Neural progenitor cell (in vitro differentiated cells): Measurements from ENCODE around the gene UCN2. TPM values are rescaled to one million over a fixed set of nuclear protein-coding genes. Genes with fewer than 3 reads are reported as not detected.
A peak's percentile ranks its signal among the peaks of the same experiment; 100 is the strongest.

Experiments used
- DNase-seq: peaks from one replicate; pipeline ENCODE4 v3.0.0-alpha.2; 2016; ENCODE audit warnings: low spot score
- H2AFZ ChIP-seq: fragments of 200-600 bp; sonication (generic); replicated peaks from 2 replicates; pipeline ENCODE4 v1.6.1; 2016; ENCODE audit warnings: antibody characterized with exemption
- H3F3A ChIP-seq: fragments of 200-600 bp; sonication (generic); 2 replicates; pipeline ENCODE4 v1.6.1; 2016; ENCODE audit warnings: antibody characterized with exemption, low read depth
- H3K27ac ChIP-seq: fragments of 200-600 bp; sonication (generic); 2 replicates; pipeline ENCODE4 v1.5.1; 2016; ENCODE audit warnings: mild to moderate bottlenecking
- H3K27me3 ChIP-seq: fragments of 200-600 bp; sonication (generic); 2 replicates; pipeline ENCODE4 v1.6.1; 2016; ENCODE audit warnings: mild to moderate bottlenecking, moderate library complexity
- H3K36me3 ChIP-seq: fragments of 200-600 bp; sonication (generic); 2 replicates; pipeline ENCODE4 v1.5.1; 2016
- H3K4me1 ChIP-seq: fragments of 200-600 bp; sonication (generic); 2 replicates; pipeline ENCODE4 v1.6.1; 2016; ENCODE audit warnings: mixed run types
- H3K4me2 ChIP-seq: fragments of 200-600 bp; sonication (generic); 2 replicates; pipeline ENCODE4 v1.6.1; 2016
- H3K4me3 ChIP-seq: fragments of 200-600 bp; sonication (generic); 2 replicates; pipeline ENCODE4 v1.5.1; 2016
- H3K79me2 ChIP-seq: fragments of 200-600 bp; sonication (generic); 2 replicates; pipeline ENCODE4 v1.6.1; 2016; ENCODE audit warnings: low read depth
- H3K9ac ChIP-seq: fragments of 200-600 bp; sonication (generic); 2 replicates; pipeline ENCODE4 v1.6.1; 2016
- H3K9me3 ChIP-seq: fragments of 200-600 bp; sonication (generic); 2 replicates; pipeline ENCODE4 v1.5.1; 2016; ENCODE audit warnings: low read depth
- H4K20me1 ChIP-seq: fragments of 200-600 bp; sonication (generic); 2 replicates; pipeline ENCODE4 v1.6.1; 2016; ENCODE audit warnings: low read depth
- H3K27ac Mint-ChIP-seq: 3 replicates; pipeline ENCODE4 v1.8.0; 2021; ENCODE audit warnings: mixed read lengths
- H3K27me3 Mint-ChIP-seq: 2 replicates; pipeline ENCODE4 v1.8.0; 2022; ENCODE audit warnings: low read depth, mild to moderate bottlenecking, inconsistent platforms, moderate library complexity, mixed read lengths; ENCODE audit not compliant: insufficient read depth
- H3K36me3 Mint-ChIP-seq: 3 replicates; pipeline ENCODE4 v1.8.0; 2021; ENCODE audit warnings: mixed read lengths
- H3K4me1 Mint-ChIP-seq: 3 replicates; pipeline ENCODE4 v1.8.0; 2021; ENCODE audit warnings: mixed read lengths
- H3K4me3 Mint-ChIP-seq: 3 replicates; pipeline ENCODE4 v1.8.0; 2021; ENCODE audit warnings: mild to moderate bottlenecking, moderate library complexity, mixed read lengths
- H3K9me3 Mint-ChIP-seq: 3 replicates; pipeline ENCODE4 v1.8.0; 2020; ENCODE audit warnings: mixed read lengths
- CTCF ChIP-seq: fragments of 200-600 bp; sonication (generic); IDR thresholded peaks from 2 replicates; pipeline ENCODE4 v1.5.1; 2017; ENCODE audit warnings: antibody characterized with exemption, mild to moderate bottlenecking
- EZH2 ChIP-seq: fragments of 200-600 bp; sonication (generic); IDR thresholded peaks from 2 replicates; pipeline ENCODE4 v1.6.1; 2017; ENCODE audit warnings: antibody characterized with exemption, mild to moderate bottlenecking, moderate library complexity
- EZH2phosphoT487 ChIP-seq: fragments of 200-600 bp; sonication (generic); IDR thresholded peaks from 2 replicates; pipeline ENCODE4 v1.6.1; 2017; ENCODE audit warnings: antibody characterized with exemption
- total RNA-seq: library from RNA; depleted of rRNA; stranded (reverse); fragments of >200 nt; gene quantifications from 2 replicates; pipeline ENCODE4 v1.2.3, GENCODE V29; 2015; ENCODE audit warnings: low replicate concordance

UCN2 gene
- total RNA-seq, 1 donor from 2014 or later: not detected

- Mint-ChIP-seq H3K4me1 (peaks cover 14% of the 10 kb centered on the region), H3K4me3 (no peak overlapping the region), H3K36me3 (peaks cover 7% of the 10 kb centered on the region), H3K9me3 (no peaks in the 10 kb centered on the region), H3K27ac (peak overlapping the region; percentile 64), H3K27me3 (peaks cover 4% of the 10 kb centered on the region)
- Histone ChIP-seq H3K27me3 (no peaks in the 10 kb centered on the region), H3K36me3 (no peaks in the 10 kb centered on the region), H3F3A (peaks cover 11% of the 10 kb centered on the region), H2AFZ (no peak overlapping the region), H3K9ac (no peak overlapping the region), H3K4me1 (peaks cover 15% of the 10 kb centered on the region), H3K4me3 (no peak overlapping the region), H3K79me2 (no peaks in the 10 kb centered on the region), H3K9me3 (no peaks in the 10 kb centered on the region), H3K4me2 (no peak overlapping the region), H3K27ac (no peak overlapping the region), H4K20me1 (no peaks in the 10 kb centered on the region)
- DNase-seq: no peak
- TF ChIP-seq CTCF (no peak), EZH2 (no peak), EZH2phosphoT487 (no peak)
Observed at GRCh38 chr3:48566401-48566760, 2.8 kb upstream of the UCN2 start.

GRCh38 chr3:48565591-48566400, 2.2 kb upstream of the UCN2 start:
- TF ChIP-seq CTCF: no peak
- no peak for TF ChIP-seq EZH2phosphoT487
- TF ChIP-seq EZH2: no peak
- H3K79me2 ChIP-seq: no peaks in the 10 kb centered on the region
- no peak overlapping the region for H3K4me2 ChIP-seq
- H3K27me3 ChIP-seq: no peaks in the 10 kb centered on the region
- Mint-ChIP-seq H3K4me1 (peaks cover 20% of the 10 kb centered on the region), H3K27me3 (peaks cover 2% of the 10 kb centered on the region), H3K36me3 (peaks cover 4% of the 10 kb centered on the region), H3K9me3 (no peaks in the 10 kb centered on the region), H3K4me3 (no peak overlapping the region), H3K27ac (peak overlapping the region; percentile 3)
- no peak overlapping the region for H3K27ac ChIP-seq
- no peak overlapping the region for H2AFZ ChIP-seq
- peaks cover 11% of the 10 kb centered on the region for H3F3A ChIP-seq
- no peak overlapping the region for H3K9ac ChIP-seq
- no peaks in the 10 kb centered on the region for H3K9me3 ChIP-seq
- H3K36me3 ChIP-seq: no peaks in the 10 kb centered on the region
- no peak for DNase-seq
- H3K4me3 ChIP-seq: no peak overlapping the region
- H4K20me1 ChIP-seq: no peaks in the 10 kb centered on the region
- H3K4me1 ChIP-seq: peaks cover 20% of the 10 kb centered on the region

- no peak overlapping the region for H3K27ac ChIP-seq
- no peak overlapping the region for H3K4me2 ChIP-seq
- H3K36me3 Mint-ChIP-seq: peaks cover 4% of the 10 kb centered on the region
- H2AFZ ChIP-seq: no peak overlapping the region
- H3K9ac ChIP-seq: no peak overlapping the region
- H3K4me3 Mint-ChIP-seq: no peak overlapping the region
- no peak overlapping the region for H3K4me3 ChIP-seq
- H3F3A ChIP-seq: peaks cover 13% of the 10 kb centered on the region
- no peaks in the 10 kb centered on the region for H3K36me3 ChIP-seq
- peaks cover 26% of the 10 kb centered on the region for H3K4me1 Mint-ChIP-seq
- TF ChIP-seq EZH2phosphoT487 (no peak), EZH2 (no peak), CTCF (no peak)
- H3K4me1 ChIP-seq: peaks cover 26% of the 10 kb centered on the region
- DNase-seq: no peak
- H3K79me2 ChIP-seq: no peaks in the 10 kb centered on the region
- no peaks in the 10 kb centered on the region for H3K27me3 ChIP-seq
- H3K27me3 Mint-ChIP-seq: peaks cover 2% of the 10 kb centered on the region
- no peaks in the 10 kb centered on the region for H3K9me3 Mint-ChIP-seq
- no peak overlapping the region for H3K27ac Mint-ChIP-seq
- H3K9me3 ChIP-seq: no peaks in the 10 kb centered on the region
- H4K20me1 ChIP-seq: no peaks in the 10 kb centered on the region
Observed at GRCh38 chr3:48565186-48565585, 1.6 kb upstream of the UCN2 start.
